IPS-18c (cell line): ENCODE results near the gene ASTN2.
"Not testable (repeated sequence)": the region's sequence is repeated elsewhere in the genome, so short reads cannot be mapped to it uniquely, and the experiment has no call there.

Source experiments
- H3K4me3 ChIP-seq: 2 replicates; pipeline ENCODE4 v1.7.0; 2013; ENCODE audit warnings: low read depth, mild to moderate bottlenecking, low read length, moderate library complexity; ENCODE audit not compliant: insufficient read depth
- H3K9me3 ChIP-seq: one replicate; pipeline ENCODE4 v1.6.1; 2013; ENCODE audit warnings: mild to moderate bottlenecking, low read length, moderate library complexity; ENCODE audit not compliant: control insufficient read depth, insufficient read depth

ASTN2 gene

DNA sequence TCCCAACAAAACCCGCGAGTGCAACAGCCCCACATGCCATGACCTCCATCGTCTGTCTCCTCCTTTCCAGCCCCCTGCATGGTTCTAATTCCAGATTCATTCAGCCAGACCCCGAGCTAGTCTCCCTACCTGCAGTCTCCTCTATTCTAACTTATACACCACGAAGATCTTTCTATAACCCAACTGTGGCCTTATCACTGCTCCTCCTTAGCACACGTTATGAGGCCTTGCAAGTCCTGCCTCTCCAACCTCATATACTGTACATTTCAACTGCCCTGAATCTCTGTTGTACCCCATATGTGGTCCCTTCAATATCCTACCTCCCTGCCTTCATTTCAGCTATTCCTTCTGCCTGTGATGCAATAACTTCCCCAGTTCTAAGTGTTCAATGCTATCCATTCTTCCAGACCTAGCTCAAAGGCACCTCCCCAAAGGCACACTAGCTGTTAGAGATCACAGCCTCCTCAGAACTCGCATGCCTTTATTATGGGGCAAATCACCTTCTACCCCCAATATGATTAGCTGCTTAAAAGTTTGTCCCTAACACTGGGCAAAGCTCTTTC, 942.8 kb downstream of the ASTN2 start:
- peaks cover 2% of the 10 kb centered on the region for H3K9me3 ChIP-seq

GRCh38 chr9:116471093-116471906, 943.6 kb downstream of the ASTN2 start:
- Histone ChIP-seq H3K4me3 (no peak overlapping the region), H3K9me3 (no peaks in the 10 kb centered on the region)

More for the DNA sequence above, 942.8 kb downstream of the ASTN2 start:
- H3K4me3 ChIP-seq: no peak overlapping the region

DNA sequence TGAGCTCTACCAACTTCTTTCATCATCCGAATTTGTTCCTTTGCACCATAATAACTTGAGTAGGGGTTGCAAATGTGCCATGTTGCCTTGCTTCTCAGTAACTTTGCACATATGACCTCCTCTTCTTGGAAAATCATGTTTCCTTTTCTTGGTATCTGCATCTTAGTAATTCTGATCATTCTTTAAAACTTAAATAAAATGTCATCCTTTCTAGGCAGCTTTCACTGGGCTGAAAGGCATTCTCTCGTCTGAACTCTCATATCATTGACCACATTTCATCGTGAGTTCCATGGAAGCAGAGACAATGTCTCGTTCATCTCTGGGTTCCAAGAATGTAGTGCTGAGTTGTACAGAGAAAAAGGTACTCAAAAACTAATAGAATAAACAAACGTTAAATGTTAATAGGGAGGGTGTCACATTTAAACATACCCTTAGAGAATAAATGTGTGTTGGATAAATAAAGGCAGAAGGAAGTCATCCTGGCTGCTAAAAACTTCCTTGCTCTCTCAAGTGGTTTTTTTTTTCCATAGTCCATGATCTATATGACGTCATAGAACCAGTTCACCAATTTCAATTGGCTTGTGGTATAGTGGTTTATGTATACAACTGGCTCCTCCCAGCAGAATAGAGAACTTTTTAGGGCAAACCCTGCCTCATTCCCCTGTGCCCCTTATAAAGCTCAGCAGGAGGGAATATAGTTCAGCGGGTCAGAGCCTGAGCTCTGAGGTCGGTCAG, 945.9 kb downstream of the ASTN2 start:
- Histone ChIP-seq H3K9me3 (no peaks in the 10 kb centered on the region), H3K4me3 (no peak overlapping the region)

DNA sequence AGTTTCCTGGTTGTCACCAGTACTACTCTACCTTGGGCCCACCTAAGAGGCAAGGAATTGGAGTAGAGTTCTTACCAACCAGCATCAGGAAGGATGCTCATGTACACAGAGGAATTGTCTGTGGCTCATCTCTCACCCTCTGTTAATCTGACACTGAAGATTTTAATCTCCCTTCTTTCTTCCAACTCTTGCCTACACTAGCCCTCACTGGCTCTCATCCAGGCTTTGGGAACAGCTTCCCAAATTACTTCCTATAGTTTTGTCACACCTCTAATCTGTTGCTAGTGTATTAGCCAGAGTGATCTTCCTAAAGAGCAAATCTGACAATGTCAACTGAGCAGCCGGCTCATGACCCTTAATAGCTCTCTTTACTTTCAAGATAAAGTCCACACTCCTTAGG, 946.5 kb downstream of the ASTN2 start:
- Histone ChIP-seq H3K4me3 (no peak overlapping the region), H3K9me3 (no peaks in the 10 kb centered on the region)

DNA sequence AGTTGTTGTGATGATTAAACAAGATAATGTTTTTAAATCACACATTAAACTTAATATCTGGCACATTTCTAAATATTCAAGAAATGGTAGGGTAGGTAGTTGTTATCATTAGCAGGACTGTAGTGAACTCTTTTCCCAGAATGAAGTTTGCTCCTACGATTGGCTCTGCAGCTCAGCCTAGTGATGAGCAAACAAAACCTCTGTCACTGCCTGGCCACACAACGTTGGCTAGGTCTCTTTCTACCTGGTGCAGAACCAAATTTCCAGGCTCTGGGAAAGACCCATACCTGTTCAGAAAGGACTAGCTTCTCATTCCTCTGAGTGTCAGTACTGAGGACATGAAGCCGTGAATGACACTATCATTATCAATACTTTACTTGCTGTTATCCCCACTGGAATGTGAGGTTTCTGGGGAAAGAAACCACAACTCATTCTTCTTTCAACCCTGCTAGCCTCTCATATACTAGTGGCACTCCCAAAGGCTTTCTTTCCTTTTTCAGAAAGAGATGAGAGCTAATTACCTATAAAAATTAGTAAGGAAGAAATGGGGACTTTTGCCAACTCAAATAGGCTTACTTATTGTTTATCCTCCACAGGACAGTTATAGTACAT, 947.0 kb downstream of the ASTN2 start:
- no peak overlapping the region for H3K4me3 ChIP-seq

DNA sequence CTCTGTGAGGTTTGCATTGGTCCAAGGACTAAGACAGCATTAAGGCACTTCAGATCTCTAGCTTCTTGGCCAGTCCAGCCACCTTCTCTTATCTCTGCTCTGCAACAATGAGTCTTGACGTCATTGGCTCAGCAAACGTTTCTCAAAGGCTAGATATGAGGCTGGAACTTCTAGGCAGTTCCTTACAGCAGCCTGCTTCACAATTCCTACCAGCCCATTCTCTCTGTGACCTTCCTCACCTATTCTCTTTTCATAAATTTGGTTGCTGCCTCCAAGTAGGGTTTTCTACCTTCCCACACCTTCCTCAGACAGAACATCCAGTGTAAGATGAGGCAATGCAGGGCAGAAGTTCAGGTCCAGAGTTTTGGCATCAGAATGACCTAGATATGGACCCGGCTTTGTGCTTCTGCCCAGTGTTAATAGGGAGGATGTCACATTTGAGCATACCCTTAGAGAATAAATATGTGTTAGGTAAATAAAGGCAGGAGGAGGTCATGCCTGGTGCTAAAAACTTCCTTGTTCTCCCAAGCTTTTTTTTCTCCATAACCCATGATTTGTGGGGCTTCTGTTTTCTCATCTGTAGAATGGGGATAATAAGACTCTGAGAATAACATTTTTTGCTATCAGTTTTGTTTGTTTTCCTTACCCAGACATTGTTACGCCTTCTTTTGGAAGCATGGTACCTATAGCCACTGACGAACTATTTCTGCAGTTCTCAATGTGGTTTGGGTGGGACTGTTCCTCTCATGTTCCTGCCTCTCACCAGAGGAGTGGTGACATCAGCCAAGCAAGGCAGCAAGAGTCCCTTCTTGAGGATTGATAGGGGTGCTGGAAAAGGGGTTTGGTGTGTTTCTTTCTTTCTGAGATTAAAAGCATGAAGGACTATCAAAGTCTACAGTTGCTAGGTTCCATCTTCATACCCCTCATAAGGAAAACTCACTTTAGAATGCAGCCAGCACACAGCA, 948.3 kb downstream of the ASTN2 start:
- no peak overlapping the region for H3K4me3 ChIP-seq
- no peaks in the 10 kb centered on the region for H3K9me3 ChIP-seq

More for the DNA sequence above, 947.0 kb downstream of the ASTN2 start:
- H3K9me3 ChIP-seq: no peaks in the 10 kb centered on the region

GRCh38 chr9:116465576-116466270, 949.1 kb downstream of the ASTN2 start:
- H3K4me3 ChIP-seq: no peak overlapping the region
- no peaks in the 10 kb centered on the region for H3K9me3 ChIP-seq

DNA sequence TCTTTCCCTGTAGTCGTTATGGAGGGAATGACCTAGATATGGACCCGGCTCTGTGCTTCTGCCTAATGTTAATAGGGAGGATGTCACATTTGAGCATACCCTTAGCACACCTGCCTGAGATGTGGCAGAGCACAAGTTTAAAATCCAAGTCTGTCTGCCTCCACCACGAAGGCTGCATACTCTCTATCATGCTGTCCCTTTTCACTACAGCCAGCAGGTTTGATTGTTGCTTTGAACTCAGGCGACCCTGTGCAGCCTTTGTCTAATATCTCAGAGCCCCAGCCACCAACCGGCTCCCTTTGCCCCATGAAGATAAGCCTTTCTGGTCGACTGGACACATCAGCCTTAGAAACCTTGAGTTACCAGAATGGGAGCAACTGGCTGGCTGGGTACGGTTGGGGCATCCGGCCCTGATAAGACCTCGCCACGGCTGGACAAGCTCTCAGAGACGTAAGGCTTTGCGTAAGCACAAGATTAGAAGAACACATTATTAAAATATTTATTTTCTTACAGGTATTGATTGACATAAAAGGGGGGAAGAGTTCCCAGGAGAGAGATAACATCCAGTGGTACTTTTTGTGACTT, 949.8 kb downstream of the ASTN2 start:
- Histone ChIP-seq H3K4me3 (no peak overlapping the region), H3K9me3 (no peaks in the 10 kb centered on the region)

- H3K4me3 ChIP-seq: no peak overlapping the region
- no peaks in the 10 kb centered on the region for H3K9me3 ChIP-seq
Observed at GRCh38 chr9:116464423-116464822, 950.4 kb downstream of the ASTN2 start.

- Histone ChIP-seq H3K9me3 (peaks cover 1% of the 10 kb centered on the region), H3K4me3 (no peak overlapping the region)
Observed at GRCh38 chr9:116461632-116462031, 953.2 kb downstream of the ASTN2 start.

- H3K9me3 ChIP-seq: peaks cover 4% of the 10 kb centered on the region
- H3K4me3 ChIP-seq: no peak overlapping the region
Observed at GRCh38 chr9:116460026-116460425, 954.8 kb downstream of the ASTN2 start.

GRCh38 chr9:116459576-116459975, 955.3 kb downstream of the ASTN2 start:
- no peak overlapping the region for H3K4me3 ChIP-seq
- H3K9me3 ChIP-seq: peaks cover 4% of the 10 kb centered on the region

DNA sequence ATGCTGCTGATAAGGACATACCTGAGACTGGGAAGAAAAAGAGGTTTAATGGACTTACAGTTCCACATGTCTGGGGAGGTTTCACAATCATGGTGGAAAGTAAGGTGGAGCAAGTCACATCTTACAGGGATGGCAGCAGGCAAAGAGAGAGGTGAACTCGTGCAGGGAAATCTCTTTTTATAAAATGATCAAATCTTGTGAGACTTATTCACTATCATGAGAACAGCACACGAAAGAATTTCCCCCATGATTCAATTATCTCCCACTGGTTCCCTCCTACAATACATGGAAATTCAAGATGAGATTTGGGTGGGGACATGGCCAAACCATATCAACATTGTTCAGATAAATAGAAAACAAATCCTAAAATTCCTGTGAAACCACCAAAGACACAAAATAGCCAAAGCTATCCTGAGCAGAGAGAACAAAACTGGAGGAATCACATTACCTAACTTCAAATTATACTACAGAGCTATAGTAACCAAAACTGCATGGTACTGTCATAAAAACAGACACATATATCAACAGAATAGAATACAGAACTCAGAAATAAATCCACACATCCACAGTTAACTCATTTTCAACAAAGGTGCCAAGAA, 958.3 kb downstream of the ASTN2 start:
- Histone ChIP-seq H3K4me3 (no peak overlapping the region), H3K9me3 (peaks cover 4% of the 10 kb centered on the region)

DNA sequence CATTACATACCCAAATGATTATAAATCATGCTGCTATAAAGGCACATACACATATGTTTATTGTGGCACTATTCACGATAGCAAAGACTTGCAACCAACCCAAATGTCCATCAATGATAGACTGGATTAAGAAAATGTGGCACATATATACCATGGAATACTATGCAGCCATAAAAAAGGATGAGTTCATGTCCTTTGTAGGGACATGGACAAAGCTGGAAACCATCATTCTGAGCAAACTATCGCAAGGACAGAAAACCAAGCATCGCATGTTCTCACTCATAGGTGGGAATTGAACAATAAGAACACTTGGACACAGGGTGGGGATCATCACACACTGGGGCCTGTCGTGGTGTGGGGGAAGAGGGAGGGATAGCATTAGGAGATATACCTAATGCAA, 960.3 kb downstream of the ASTN2 start:
- H3K4me3 ChIP-seq, H3K9me3 ChIP-seq: not testable (repeated sequence)

DNA sequence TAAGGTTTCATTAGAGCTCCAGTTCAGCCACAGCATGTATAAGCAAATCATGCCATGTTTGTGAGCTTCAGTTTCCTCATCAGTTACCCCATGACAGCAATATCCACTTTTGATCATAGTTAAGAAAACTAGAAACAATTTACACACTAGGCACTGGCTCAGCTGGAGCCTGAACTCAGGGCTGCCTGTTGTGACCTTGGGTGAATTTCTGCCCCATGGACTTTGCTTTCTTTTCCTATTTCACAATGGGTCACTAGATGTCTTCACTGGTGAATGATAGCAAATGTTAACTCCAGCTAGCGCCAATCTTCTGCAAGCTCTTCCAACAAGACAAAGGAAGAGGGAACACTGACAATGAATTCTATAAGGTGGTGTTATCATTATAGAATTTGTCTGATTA, 961.1 kb downstream of the ASTN2 start:
- peaks cover 6% of the 10 kb centered on the region for H3K9me3 ChIP-seq
- no peak overlapping the region for H3K4me3 ChIP-seq

GRCh38 chr9:116452634-116453033, 962.2 kb downstream of the ASTN2 start:
- no peak overlapping the region for H3K4me3 ChIP-seq
- peaks cover 6% of the 10 kb centered on the region for H3K9me3 ChIP-seq
